Kidney (tissue), 14 donors: Measurements from ENCODE around the gene PRMT3. TPM values are rescaled to one million over a fixed set of nuclear protein-coding genes. Genes with fewer than 3 reads are reported as not detected.
"Not testable (repeated sequence)": the region's sequence is repeated elsewhere in the genome, so short reads cannot be mapped to it uniquely, and the experiment has no call there.

ENCODE experiments used
- DNase-seq, 5 donors: peaks; one replicate each; pipeline ENCODE4 v3.0.0-alpha.2; 2013 to 2020
- FAIRE-seq: peaks from 2 replicates; lab custom pipeline; 2012; peaks lifted over from hg19 to GRCh38; lab: Jason Lieb, UNC
- H3K27ac ChIP-seq, 2 donors: one replicate each; pipeline ENCODE4 v1.7.0; 2013; ENCODE audit warnings: low read depth in 2 of 2, low read length in 2 of 2, inconsistent platforms in 1 of 2
- H3K27me3 ChIP-seq: one replicate; pipeline ENCODE4 v1.7.1; 2013; ENCODE audit warnings: low read length, inconsistent platforms; ENCODE audit not compliant: control insufficient read depth, insufficient read depth
- H3K36me3 ChIP-seq, 3 donors: one replicate each; pipeline versions ENCODE4 v1.7.0 to v1.7.1; 2013; ENCODE audit warnings: low read length in 3 of 3, control low read depth in 1 of 3, inconsistent platforms in 1 of 3; ENCODE audit not compliant: insufficient read depth in 3 of 3, control insufficient read depth in 2 of 3
- H3K4me1 ChIP-seq, 3 donors: one replicate each; pipeline versions ENCODE4 v1.7.0 to v1.7.1; 2013; ENCODE audit warnings: low read length in 3 of 3, inconsistent platforms in 1 of 3, low read depth in 1 of 3; ENCODE audit not compliant: control insufficient read depth in 2 of 3, insufficient read depth in 2 of 3
- H3K4me3 ChIP-seq, 3 donors: one replicate each; pipeline versions ENCODE4 v1.7.0 to v1.8.1; 2013; ENCODE audit warnings: low read length in 3 of 3, control low read depth in 1 of 3, inconsistent platforms in 1 of 3
- H3K9ac ChIP-seq, 3 donors: one replicate each; pipeline versions ENCODE4 v1.7.0 to v1.7.1; 2013; ENCODE audit warnings: low read length in 3 of 3, control low read depth in 1 of 3, inconsistent platforms in 1 of 3
- H3K9me3 ChIP-seq, 3 donors: one replicate each; pipeline versions ENCODE4 v1.7.0 to v1.7.1; 2013; ENCODE audit warnings: low read length in 3 of 3, control low read depth in 1 of 3, inconsistent platforms in 1 of 3; ENCODE audit not compliant: control insufficient read depth in 2 of 3, insufficient read depth in 1 of 3
- CTCF ChIP-seq: IDR thresholded peaks from 3 replicates; pipeline ENCODE4 v1.5.1; 2012; ENCODE audit warnings: mild to moderate bottlenecking, moderate library complexity, borderline replicate concordance; ENCODE audit not compliant: insufficient read depth; ENCODE audit errors: extremely low read depth
- intact Hi-C: fragments of 100-400 bp; cut with DNase I; formaldehyde crosslinking; loops from one replicate; pipeline ENCODE4 v1.11.1; 2022
- polyA plus RNA-seq: library from polyadenylated mRNA; stranded (reverse); fragments of 350-450 nt; fragmentation: Illumina TruSeq; extraction: RNeasy Lipid Tissue Mini Kit (QIAGEN cat#74804); gene quantifications from one replicate; pipeline ENCODE4 v1.2.3, GENCODE V29; 2014; ENCODE audit warnings: low read depth, low replicate concordance; ENCODE audit not compliant: insufficient read depth
- total RNA-seq: library from RNA; stranded (reverse); fragmentation: NEBNext Ultra II Directional; extraction: Animal tissue kit (Norgen Biotek cat#: 25700); gene quantifications from one replicate; pipeline ENCODE4 v1.2.1, GENCODE V29; 2021
- donor health status: control.
- donor health status: control.
- donor health status: control.
- donor health status: control.
- donor health status: control.
- donor health status: DM: yes; HTN: yes; CAD: no.
- donor health status: Normal renal cell carcinoma (clear cell type).

PRMT3 gene
- total and polyA plus RNA-seq, 2 donors from 2014 or later, result 6.8 to 16.0 TPM

DNA sequence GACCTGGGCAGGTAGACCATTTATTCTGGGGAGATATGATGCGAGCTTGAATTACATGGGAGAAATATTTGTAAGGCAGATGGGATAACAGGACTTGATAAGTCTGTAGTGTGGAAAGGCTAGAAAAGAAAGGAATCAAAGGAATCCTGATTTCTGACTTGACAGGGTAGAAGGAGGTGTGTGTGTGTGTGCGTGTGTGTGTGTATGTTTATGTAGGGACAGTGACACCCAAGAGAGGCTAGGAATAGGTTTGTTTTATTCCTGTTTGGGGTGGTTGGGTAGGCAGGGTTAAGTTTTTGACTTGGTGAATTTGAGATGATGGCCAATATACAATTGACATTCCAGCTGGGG is 24.4 kb upstream of the PRMT3 start:
- Histone ChIP-seq H3K9ac (peak overlapping the region in 2 of 3 donors; percentile 11 to 67), H3K4me1 (peaks cover 0 to 13% (median 4%) of the 10 kb centered on the region in 3 donors), H3K27me3 (no peaks in the 10 kb centered on the region), H3K27ac (no peak overlapping the region), H3K36me3 (no peaks in the 10 kb centered on the region), H3K9me3 (no peaks in the 10 kb centered on the region), H3K4me3 (peak overlapping the region in 2 of 3 donors; percentile 73 to 79)
- TF ChIP-seq CTCF, result no peak
- intact Hi-C loops, result no loop called here
- no peak for DNase-seq
- FAIRE-seq, result no peak

GRCh38 chr11:20363500-20364340 is 23.8 kb upstream of the PRMT3 start, which contains the start of gene HTATIP2:
HTATIP2 (plus strand) TSS chr11:20363714; CDS start chr11:20364238, 524 bp downstream.
- no peaks in the 10 kb centered on the region for H3K27me3 ChIP-seq
- H3K9ac ChIP-seq, result peak within 1 kb of the TSS in 2 of 3 donors; percentile 54 to 67
- peak within 1 kb of the TSS; percentile 42 to 79 (median 73) for H3K4me3 ChIP-seq
- no peaks in the 10 kb centered on the region for H3K9me3 ChIP-seq
- intact Hi-C loops, result no loop called here
- FAIRE-seq (no peak), DNase-seq (peak; percentile 28 to 91 (median 44))
- TF ChIP-seq CTCF, result no peak
- H3K4me1 ChIP-seq, result peaks cover 0 to 13% (median 4%) of the 10 kb centered on the region in 3 donors
- H3K27ac ChIP-seq, result peak within 1 kb of the TSS; percentile 18 to 81
- H3K36me3 ChIP-seq, result no peaks in the 10 kb centered on the region

GRCh38 chr11:20364341-20364792 is 23.1 kb upstream of the PRMT3 start:
- DNase-seq (no peak), FAIRE-seq (no peak)
- peak overlapping the region; percentile 42 to 79 (median 73) for H3K4me3 ChIP-seq
- intact Hi-C loops, result no loop called here
- no peaks in the 10 kb centered on the region for H3K27me3 ChIP-seq
- TF ChIP-seq CTCF, result no peak
- H3K4me1 ChIP-seq, result peaks cover 0 to 13% (median 4%) of the 10 kb centered on the region in 3 donors
- no peaks in the 10 kb centered on the region for H3K36me3 ChIP-seq
- peak overlapping the region in 2 of 3 donors; percentile 11 to 67 for H3K9ac ChIP-seq
- no peaks in the 10 kb centered on the region for H3K9me3 ChIP-seq
- peak overlapping the region in 1 of 2 donors; percentile 81 for H3K27ac ChIP-seq

DNA sequence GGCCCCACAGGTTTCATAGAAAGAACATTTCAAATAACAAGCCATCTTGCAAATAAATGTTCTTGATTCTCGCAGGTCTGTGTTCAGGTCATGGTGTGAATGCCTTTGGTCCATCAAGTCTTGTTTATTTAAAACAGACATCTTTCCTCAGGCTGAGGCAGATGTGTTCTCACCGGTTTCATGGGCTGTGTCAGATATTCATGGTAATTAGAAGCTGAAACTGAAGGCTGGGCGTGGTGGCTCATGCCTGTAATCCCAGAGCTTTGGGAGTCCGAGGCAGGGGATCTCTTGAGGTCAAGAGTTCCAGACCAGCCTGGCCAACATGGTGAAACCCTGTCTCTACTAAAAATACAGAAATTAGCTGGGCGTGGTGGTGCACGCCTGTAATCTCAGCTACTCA is 22.1 kb upstream of the PRMT3 start:
- intact Hi-C loops, DNase-seq, FAIRE-seq: not testable (repeated sequence)

More for the DNA sequence above, 22.1 kb upstream of the PRMT3 start:
- H3K9me3 ChIP-seq, H3K4me3 ChIP-seq, H3K36me3 ChIP-seq, H3K27me3 ChIP-seq, H3K9ac ChIP-seq, H3K27ac ChIP-seq: not testable (repeated sequence)
- H3K4me1 ChIP-seq, result peaks cover 0 to 13% (median 4%) of the 10 kb centered on the region in 3 donors
